RWPE2 (cell line): ENCODE measurements around the gene ERGIC2.
"Not testable (repeated sequence)": the region's sequence is repeated elsewhere in the genome, so short reads cannot be mapped to it uniquely, and the experiment has no call there.

Experiments
- ATAC-seq: fragments of 200-7000 bp; cut with Tn5 transposase; 3 replicates; pipeline ENCODE4 v1.9.1; 2021; ENCODE audit warnings: low read depth
- DNase-seq: peaks from one replicate; pipeline ENCODE4 v3.0.0-alpha.2; 2020; ENCODE audit warnings: low spot score
- H3K27ac ChIP-seq: fragments of 450-650 bp; 2 replicates; pipeline ENCODE4 v1.5.1; 2017; ENCODE audit warnings: mild to moderate bottlenecking; ENCODE audit not compliant: poor library complexity, severe bottlenecking
- H3K27me3 ChIP-seq: fragments of 250-450 bp; sonication (Bioruptor Pico); 2 replicates; pipeline ENCODE4 v1.5.1; 2021; ENCODE audit warnings: mild to moderate bottlenecking, moderate library complexity; ENCODE audit not compliant: insufficient read depth, poor library complexity, severe bottlenecking
- H3K36me3 ChIP-seq: fragments of 250-450 bp; sonication (Bioruptor Pico); 2 replicates; pipeline ENCODE4 v1.5.1; 2020; ENCODE audit warnings: low read depth, mild to moderate bottlenecking, moderate library complexity
- H3K4me1 ChIP-seq: fragments of 250-450 bp; sonication (Bioruptor Pico); 2 replicates; pipeline ENCODE4 v1.5.1; 2021; ENCODE audit warnings: mild to moderate bottlenecking, moderate library complexity; ENCODE audit not compliant: insufficient read depth, poor library complexity, severe bottlenecking
- H3K4me3 ChIP-seq: fragments of 250-450 bp; sonication (Bioruptor Pico); 2 replicates; pipeline ENCODE4 v1.5.1; 2021; ENCODE audit warnings: mild to moderate bottlenecking, moderate library complexity; ENCODE audit not compliant: severe bottlenecking
- H3K9me3 ChIP-seq: fragments of 250-450 bp; sonication (Bioruptor Pico); 2 replicates; pipeline ENCODE4 v1.5.1; 2021; ENCODE audit warnings: mild to moderate bottlenecking, moderate library complexity; ENCODE audit not compliant: severe bottlenecking
- CTCF ChIP-seq: fragments of 450-650 bp; IDR thresholded peaks from one replicate; pipeline ENCODE4 v1.5.1; 2017; ENCODE audit warnings: mild to moderate bottlenecking, moderate library complexity; ENCODE audit not compliant: poor library complexity, severe bottlenecking

Gene ERGIC2

DNA sequence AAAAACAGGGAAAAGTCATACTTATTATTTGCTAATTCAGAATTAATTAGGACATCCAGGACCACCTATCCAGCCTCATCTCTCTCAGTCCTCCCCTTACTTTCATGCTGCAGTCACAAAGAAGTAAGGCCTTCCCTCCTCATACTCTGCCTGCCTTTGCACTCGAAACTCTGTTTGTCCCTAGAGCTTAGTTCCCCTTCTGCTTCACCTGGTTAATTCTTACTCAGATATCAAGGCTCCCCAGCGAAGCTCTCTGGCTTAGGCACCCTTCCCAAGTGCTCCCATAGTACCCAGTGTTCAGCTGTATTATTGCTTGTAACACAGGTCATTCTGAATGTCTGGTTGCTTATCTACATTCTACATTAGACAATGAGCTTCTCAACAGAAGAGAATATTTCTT is 81.3 kb downstream of the ERGIC2 start:
- Histone ChIP-seq H3K27ac (no peak overlapping the region), H3K4me1 (no peaks in the 10 kb centered on the region), H3K9me3 (no peaks in the 10 kb centered on the region), H3K27me3 (no peaks in the 10 kb centered on the region), H3K4me3 (no peak overlapping the region), H3K36me3 (no peaks in the 10 kb centered on the region)
- ATAC-seq (no peak), DNase-seq (no peak)
- TF ChIP-seq CTCF, result no peak

GRCh38 chr12:29291226-29291625 is 89.7 kb downstream of the ERGIC2 start:
- H3K27ac ChIP-seq, result no peak overlapping the region
- H3K36me3 ChIP-seq, result no peaks in the 10 kb centered on the region
- DNase-seq (no peak), ATAC-seq (no peak)
- TF ChIP-seq CTCF, result no peak
- no peaks in the 10 kb centered on the region for H3K4me1 ChIP-seq
- H3K4me3 ChIP-seq, result no peak overlapping the region
- no peaks in the 10 kb centered on the region for H3K27me3 ChIP-seq
- no peaks in the 10 kb centered on the region for H3K9me3 ChIP-seq

- H3K27me3 ChIP-seq, H3K27ac ChIP-seq, H3K4me1 ChIP-seq, ATAC-seq, H3K4me3 ChIP-seq, H3K36me3 ChIP-seq, DNase-seq, H3K9me3 ChIP-seq: not testable (repeated sequence)
These were observed 90.5 kb downstream of the ERGIC2 start for GRCh38 chr12:29290475-29290874.

DNA sequence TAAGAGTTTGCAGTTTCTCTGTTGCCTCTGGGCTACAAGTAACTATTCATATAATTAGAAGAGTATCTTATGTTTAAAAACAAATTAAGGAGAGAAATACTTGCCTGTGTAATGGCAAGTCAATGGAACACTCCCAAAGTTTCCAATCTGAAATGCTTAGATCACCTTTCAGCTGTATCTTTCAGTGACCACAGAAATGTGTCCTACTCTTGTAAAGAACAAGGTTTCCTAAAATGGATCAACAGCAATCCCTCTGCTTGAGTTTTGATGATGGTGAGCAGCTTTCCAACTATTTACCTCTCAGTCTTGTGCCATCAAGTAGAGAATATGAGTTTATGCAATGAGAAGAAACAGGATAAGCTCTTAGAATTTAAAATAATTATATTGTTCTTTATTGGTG is 92.9 kb downstream of the ERGIC2 start:
- no peaks in the 10 kb centered on the region for H3K9me3 ChIP-seq
- no peaks in the 10 kb centered on the region for H3K27me3 ChIP-seq
- DNase-seq, result no peak
- no peak for ATAC-seq
- no peak for TF ChIP-seq CTCF
- H3K36me3 ChIP-seq, result no peaks in the 10 kb centered on the region
- no peak overlapping the region for H3K4me3 ChIP-seq
- H3K4me1 ChIP-seq, result no peaks in the 10 kb centered on the region
- H3K27ac ChIP-seq, result no peak overlapping the region

DNA sequence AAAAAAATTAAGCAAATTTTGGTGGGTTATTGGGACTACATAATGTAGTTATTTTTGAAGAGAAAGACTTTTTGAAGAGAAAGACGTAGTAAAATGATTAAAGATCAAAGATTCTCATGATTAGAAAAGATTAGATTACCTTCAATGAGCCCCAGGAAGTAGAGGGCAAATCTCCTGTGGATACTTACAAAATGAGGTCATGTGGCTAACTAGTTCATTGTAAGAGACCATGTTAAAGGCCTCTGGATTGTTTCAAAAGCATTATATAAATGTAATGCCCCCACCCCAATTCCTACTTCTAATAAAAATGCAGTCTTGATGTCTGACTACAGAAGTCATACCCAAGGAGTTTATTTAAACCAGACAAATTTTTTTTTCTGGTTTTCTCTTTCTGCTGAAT is 93.3 kb downstream of the ERGIC2 start:
- no peaks in the 10 kb centered on the region for H3K4me1 ChIP-seq
- no peaks in the 10 kb centered on the region for H3K27me3 ChIP-seq
- H3K9me3 ChIP-seq, result no peaks in the 10 kb centered on the region
- no peak for ATAC-seq
- no peaks in the 10 kb centered on the region for H3K36me3 ChIP-seq
- no peak overlapping the region for H3K27ac ChIP-seq
- H3K4me3 ChIP-seq, result no peak overlapping the region
- no peak for DNase-seq
- TF ChIP-seq CTCF, result no peak
